ENCODE data around the gene USP40.
"Not testable (repeated sequence)": the region's sequence is repeated elsewhere in the genome, so short reads cannot be mapped to it uniquely, and the experiment has no call there.

The USP40 gene, protein sequence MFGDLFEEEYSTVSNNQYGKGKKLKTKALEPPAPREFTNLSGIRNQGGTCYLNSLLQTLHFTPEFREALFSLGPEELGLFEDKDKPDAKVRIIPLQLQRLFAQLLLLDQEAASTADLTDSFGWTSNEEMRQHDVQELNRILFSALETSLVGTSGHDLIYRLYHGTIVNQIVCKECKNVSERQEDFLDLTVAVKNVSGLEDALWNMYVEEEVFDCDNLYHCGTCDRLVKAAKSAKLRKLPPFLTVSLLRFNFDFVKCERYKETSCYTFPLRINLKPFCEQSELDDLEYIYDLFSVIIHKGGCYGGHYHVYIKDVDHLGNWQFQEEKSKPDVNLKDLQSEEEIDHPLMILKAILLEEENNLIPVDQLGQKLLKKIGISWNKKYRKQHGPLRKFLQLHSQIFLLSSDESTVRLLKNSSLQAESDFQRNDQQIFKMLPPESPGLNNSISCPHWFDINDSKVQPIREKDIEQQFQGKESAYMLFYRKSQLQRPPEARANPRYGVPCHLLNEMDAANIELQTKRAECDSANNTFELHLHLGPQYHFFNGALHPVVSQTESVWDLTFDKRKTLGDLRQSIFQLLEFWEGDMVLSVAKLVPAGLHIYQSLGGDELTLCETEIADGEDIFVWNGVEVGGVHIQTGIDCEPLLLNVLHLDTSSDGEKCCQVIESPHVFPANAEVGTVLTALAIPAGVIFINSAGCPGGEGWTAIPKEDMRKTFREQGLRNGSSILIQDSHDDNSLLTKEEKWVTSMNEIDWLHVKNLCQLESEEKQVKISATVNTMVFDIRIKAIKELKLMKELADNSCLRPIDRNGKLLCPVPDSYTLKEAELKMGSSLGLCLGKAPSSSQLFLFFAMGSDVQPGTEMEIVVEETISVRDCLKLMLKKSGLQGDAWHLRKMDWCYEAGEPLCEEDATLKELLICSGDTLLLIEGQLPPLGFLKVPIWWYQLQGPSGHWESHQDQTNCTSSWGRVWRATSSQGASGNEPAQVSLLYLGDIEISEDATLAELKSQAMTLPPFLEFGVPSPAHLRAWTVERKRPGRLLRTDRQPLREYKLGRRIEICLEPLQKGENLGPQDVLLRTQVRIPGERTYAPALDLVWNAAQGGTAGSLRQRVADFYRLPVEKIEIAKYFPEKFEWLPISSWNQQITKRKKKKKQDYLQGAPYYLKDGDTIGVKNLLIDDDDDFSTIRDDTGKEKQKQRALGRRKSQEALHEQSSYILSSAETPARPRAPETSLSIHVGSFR

DNA sequence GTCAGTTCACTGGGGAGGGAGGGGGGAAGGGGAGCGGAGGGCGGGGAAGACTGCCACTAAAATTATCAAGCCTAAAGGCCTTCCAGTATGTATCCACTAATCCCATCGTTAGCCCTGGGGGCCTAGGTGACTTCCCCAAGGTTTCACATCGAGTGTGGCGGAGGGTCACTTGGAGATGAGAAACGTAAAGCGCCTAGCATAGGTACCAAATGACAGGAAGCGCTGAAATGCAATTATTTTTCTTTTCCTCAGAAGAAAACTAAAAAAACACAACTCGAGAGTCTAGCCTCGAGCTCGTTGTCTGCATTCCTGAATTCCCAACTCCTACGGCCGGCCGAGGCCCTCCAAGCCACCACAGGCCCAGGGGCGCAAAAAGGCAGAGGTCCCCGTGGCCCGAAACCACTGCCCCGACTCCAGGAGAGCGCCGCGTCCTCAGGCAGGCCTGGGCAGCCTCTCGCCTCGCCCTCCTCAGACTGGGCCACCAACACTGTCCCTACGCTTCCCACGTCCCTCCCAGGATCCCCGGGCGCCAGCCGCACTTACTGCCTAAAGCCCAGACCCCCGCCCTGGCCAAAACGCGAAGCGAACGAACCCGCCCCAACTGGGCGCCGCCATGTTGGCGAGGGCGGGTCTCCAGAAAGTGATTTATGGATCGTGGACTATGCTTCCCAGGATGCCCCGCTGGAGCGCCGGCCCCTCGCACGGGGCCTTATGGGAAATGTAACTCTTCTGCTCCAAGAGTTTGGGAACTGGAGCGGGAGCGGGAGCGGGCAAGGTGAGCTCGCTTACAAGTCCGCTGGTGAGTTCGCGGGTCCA, at the start of gene USP40:
Gene USP40, minus strand, starts transcription at position 642 of the 816 bp plus-strand sequence. CDS start 1,228 bp downstream, outside the sequence.
- in situ Hi-C loops (cut with HindIII; ENCODE audit: low sequenced_read_pairs) = no loop called here

DNA sequence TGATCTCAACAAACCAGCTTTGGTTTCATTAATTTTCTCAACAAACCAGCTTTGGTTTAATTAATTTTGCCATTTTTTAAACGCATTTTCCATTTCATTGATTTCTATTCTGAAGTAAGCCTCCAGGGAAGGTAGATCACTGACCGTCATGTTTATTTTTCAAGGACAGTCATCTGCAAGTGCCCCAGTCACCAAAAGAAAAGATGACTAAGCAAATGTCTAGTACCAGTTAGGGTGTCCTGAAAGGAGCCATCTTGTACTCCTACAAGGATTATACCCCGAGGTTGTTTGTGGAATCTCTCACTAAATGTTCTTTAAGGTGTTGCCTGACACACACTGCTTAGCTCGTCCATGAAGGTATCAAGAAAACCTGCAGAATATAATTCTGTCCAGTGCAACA, 44.7 kb upstream of the USP40 start:
- in situ Hi-C loops (cut with HindIII; ENCODE audit: low sequenced_read_pairs) = no loop called here

DNA sequence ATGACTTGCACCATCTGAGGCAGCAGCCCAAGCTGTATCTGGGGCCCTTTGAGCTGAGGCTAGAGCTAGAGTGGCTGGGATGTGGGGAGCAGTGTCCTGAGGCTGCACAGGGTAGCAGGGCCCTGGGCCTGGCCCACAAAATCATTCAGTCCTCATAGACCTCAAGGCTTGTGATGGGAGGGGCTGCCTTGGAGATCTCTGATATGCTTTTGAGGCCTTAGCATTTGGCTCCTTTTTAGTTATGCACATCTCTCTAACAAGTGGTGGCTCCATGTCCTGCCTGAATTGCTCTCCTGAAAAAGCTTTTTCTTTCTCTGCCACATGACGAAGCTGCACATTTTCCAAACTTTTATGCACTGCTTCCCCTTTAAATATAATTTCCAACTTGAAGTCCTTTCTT, 39.1 kb upstream of the USP40 start:
- in situ Hi-C loops (cut with HindIII; ENCODE audit: low sequenced_read_pairs) = no loop called here

DNA sequence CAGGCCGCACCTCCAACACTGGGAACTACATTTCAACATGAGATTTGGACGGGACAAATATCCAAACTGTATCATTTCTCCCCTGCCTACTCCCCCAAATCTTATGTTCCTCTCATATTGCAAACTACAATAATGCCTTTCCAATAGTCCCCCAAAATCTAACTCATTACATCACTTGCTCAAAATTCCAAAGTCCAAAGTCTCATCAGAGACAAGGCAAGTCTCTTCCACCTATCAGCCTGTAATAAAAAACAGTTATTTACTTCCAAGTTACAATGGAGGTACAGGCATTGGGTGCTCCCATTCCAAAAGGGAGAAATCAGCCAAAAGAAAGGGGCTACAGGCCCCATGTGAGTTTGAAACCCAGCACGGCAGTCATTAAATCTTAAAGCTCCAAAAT, 38.2 kb upstream of the USP40 start:
- in situ Hi-C loops (cut with HindIII; ENCODE audit: low sequenced_read_pairs) = no loop called here

DNA sequence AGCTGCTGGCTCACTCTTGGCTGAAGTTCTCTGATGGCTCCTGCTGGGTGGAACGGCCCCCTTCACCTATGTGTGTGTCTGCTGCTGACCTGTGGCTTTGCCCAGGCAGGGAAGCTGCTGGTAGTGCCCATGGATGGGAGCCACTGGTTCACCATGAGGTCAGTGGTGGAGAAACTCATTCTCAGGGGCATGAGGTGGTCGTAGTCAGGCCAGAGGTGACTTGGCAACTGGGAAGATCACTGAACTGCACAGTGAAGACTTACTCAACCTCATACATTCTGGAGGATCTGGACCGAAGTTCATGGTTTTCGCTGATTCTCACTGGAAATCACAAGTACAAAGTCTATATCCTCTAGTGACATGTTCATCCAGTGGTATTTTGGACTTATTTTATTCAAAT, 36.9 kb upstream of the USP40 start:
- in situ Hi-C loops (cut with HindIII; ENCODE audit: low sequenced_read_pairs) = no loop called here

DNA sequence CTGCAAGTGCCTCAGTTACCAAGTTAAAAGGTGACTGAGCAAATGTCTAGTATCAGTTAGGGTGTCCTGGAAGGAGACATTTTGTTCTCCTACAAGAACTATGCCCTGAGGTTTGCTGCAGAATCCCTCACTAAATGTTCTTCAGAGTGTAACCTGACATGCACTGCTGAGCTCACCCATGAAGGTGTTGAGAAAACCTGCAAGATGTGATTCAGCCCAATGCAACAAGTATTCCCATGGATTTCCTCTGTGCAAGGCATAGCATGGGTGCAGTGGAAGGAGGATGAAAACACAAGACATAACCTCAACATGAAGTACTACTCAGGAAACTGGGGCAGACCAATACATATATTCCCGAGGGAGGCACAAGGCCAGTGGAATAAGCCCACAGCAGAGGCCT, 35.5 kb upstream of the USP40 start:
- in situ Hi-C loops (cut with HindIII; ENCODE audit: low sequenced_read_pairs) = no loop called here

DNA sequence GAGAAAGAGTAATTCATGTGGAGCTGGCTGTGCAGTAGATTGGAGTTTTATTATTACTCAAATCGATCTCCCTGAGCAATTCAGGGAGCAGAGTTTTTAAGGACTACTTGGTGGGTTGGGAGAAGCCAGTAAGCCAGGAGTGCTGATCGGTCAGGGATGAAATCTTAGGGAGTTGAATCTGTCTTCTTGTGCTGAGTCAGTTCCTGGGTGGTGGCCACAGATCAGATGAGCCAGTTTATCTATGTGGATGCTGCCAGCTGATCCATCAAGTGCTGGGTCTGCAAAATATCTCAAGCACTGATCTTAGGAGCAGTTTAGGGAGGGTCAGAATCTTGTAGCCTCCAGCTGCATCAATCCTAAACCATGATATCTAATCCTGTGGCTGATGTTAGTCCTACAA, 33.8 kb upstream of the USP40 start:
- in situ Hi-C loops (cut with HindIII; ENCODE audit: low sequenced_read_pairs) = no loop called here

DNA sequence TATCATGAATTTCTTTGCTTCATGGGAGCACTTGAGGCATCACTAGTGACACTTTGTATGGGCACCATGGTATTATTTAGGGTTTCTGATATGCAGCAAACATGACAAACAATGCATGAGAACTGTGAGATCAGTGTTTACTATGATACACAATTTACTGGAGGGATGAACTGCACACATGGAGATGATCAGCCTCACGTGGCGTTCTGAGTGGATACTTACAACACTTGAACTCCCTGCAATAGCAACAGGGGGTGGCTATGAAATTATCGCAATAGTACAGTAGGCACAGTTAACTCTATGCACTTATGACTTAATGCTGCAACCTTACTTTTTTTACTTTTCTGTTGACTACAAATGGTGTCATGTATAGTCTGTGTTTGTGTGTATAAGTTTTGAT, 32.4 kb upstream of the USP40 start:
- in situ Hi-C loops (cut with HindIII; ENCODE audit: low sequenced_read_pairs) = no loop called here

DNA sequence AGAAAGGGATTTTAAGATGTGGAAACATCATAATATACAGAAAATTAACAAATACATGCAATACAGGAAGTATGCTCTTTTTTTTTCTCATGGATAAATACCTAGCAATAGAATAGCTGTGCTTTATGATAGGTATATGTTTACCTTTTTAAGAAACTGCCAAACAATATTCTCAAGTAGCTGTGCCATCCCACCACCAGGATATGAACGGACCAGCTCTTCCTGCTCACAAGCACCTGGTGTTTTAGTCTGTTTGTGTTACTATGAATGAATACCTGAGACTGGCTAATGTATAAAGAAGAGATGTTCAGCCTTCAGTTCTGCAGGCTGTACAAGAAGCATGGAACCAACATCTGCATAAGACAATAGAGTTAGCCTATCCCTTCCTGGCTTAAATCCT, 30.9 kb upstream of the USP40 start:
- in situ Hi-C loops (cut with HindIII; ENCODE audit: low sequenced_read_pairs) = no loop called here

DNA sequence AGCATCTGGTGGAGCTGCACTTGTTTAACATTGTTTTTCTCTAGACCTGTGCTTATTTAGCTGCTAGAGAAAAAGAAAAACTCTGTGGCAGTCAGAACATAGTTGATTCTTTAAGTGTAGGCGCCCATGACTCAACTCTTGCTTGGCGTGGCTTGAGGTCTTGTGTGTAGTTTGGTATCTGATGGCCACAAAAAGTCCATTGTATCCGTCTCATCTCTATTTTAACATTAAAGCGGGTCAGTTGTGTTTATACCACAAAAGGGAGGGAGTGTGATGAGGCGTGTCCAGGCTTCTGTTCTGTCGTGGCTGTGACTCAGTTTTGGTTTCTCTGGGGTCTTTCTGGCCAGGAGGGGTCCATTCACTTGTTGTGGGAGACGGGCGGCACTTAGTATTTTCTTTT, 26.6 kb upstream of the USP40 start:
- in situ Hi-C loops (cut with HindIII; ENCODE audit: low sequenced_read_pairs) = no loop called here

DNA sequence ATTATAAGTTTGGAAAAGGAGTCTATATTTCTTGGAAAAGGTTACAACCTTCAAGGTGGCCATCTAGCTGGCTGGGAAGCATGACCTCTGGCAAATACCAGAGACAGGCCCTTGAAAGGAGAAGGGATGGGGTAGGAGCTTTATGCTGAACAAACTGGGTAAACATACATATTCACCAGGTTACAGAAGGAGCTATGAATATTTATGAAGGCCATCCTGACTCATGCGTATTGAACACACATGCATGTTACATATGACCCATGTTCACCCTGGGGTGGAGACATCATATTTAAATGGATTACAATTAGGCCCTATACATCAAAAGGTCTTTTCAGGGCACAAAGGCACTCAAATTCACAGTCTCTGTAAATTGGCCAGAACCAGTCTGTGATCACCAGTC, 26.1 kb upstream of the USP40 start:
- in situ Hi-C loops (cut with HindIII; ENCODE audit: low sequenced_read_pairs) = not testable (repeated sequence)

DNA sequence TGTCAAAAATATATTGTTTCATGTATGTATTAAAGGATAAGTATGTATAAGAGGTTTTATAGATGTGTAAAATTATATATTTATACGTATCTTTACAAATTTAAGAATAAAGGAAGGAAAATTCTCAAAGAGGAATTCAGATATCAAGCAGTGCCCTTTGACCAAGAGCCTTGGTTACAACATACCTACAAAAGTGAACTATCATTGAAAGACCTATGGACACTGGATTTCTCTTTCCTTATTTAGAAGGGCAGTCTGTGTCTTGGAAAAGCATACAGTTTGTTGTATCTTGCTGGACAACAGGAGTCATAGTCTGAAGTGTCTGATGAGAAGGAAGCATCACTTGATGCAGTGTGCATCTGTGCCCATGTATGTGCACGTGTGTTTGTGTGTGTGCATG, 21.8 kb upstream of the USP40 start:
- in situ Hi-C loops (cut with HindIII; ENCODE audit: low sequenced_read_pairs) = no loop called here

DNA sequence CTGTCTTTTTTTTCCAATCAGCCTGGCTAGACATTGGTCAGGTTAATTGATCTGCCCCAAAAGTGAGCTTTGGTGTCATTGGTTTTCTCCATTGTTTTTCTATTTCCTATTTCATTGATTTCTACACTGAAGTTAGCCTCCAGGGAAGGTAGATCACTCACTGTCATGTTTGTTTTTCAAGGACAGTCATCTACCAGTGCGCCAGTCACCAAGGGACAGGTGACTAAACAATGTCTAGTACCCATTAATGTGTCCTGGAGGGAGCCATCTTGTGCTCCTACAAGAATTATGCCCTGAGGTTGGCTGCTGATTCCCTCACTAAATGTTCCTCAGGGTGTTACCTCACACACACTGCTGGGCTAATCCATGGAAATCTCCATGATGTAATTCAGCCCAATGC, 17.6 kb upstream of the USP40 start:
- in situ Hi-C loops (cut with HindIII; ENCODE audit: low sequenced_read_pairs) = no loop called here

DNA sequence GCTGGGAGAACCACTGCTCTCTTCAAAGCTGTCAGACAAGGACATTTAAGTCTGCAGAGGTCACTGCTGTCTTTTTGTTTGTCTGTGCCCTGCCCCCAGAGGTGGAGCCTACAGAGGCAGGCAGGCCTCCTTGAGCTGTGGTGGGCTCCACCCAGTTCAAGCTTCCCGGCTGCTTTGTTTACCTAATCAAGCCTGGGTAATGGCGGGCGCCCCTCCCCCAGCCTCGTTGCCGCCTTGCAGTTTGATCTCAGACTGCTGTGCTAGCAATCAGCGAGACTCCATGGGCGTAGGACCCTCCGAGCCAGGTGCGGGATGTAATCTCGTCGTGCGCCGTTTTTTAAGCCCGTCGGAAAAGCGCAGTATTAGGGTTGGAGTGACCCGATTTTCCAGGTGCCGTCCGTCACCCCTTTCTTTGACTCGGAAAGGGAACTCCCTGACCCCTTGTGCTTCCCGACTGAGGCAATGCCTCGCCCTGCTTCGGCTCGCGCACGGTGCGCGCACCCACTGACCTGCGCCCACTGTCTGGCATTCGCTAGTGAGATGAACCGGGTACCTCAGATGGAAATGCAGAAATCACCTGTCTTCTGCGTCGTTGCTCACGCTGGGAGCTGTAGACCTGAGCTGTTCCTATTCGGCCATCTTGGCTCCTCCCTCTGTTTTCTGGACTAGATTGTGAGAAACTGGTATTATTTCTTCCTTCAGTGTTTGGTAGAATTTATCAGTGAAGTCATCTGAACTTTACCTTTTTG, 16.8 kb upstream of the USP40 start:
- in situ Hi-C loops (cut with HindIII; ENCODE audit: low sequenced_read_pairs) = not testable (repeated sequence)

DNA sequence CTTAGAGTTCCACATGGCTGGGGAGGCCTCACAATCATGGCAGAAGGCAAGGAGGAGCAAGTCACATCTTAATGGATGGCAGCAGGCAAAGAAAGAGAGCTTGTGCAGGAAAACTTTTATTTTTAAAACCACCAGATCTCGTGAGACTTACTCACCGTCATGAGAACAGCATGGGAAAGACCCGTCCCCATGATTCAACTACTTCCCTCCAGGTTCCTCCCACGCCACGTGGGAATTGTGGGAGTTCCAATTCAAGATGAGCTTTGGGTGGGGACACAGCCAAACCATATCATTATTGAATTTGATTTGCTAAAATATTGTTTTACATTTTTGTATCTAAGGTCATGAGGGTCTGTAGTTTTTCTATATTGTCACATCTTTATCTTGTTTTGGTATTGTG, 10.8 kb upstream of the USP40 start:
- in situ Hi-C loops (cut with HindIII; ENCODE audit: low sequenced_read_pairs) = not testable (repeated sequence)

DNA sequence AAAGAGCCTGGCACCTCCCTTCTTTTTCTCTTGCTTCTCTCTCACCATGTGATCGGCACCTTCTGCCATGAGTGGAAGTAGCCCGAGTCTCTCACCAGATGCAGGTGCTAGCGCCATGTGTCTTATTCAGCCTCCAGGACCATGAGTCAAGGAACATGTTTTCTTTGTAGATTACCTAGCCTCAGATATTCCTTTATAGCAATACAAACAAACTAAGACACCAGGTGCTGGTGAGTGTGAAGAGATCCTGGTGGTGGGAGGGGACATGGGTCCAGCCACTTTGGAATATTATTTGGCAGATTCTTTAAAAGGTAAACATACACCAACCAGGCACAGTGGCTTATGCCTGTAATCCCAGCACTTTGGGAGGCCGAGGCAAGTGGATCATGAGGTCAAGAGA, 5.9 kb upstream of the USP40 start:
- in situ Hi-C loops (cut with HindIII; ENCODE audit: low sequenced_read_pairs) = no loop called here

DNA sequence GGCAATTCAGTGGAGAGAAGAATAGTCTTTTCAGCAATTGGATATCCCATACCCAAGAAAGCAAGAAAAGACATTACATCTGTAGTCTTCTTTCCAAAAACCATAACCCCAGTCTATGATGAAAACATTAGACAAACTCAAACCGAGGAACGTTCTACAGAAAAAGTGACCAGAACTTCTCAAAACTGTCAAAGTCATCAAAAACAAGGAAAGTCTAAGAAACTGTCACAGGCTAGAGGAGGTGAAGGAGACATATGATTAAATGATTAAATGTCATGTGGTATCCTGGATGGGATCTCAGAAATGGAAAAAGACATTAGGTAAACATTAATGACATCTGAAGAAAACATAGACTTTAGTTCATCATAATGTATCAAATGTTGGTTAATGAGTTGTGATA, 4.9 kb upstream of the USP40 start:
- in situ Hi-C loops (cut with HindIII; ENCODE audit: low sequenced_read_pairs) = no loop called here

DNA sequence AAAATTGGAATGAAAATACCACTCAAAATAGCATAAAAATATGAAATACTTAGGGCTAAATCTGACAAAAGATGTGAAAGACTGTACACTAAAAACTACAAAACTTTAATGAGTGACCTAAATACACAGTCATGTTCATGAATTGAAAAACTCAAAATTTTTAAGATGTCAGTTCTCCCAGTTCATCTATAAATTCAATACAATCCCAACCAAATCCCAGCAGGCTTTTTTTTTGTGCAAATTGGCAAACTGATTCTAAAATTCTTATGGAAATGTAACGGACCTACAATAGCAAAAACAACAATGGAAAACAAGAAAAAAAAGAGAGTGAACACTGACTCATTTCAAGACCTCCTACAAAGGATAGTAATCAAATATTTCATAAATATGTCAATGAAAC, 4.4 kb upstream of the USP40 start:
- in situ Hi-C loops (cut with HindIII; ENCODE audit: low sequenced_read_pairs) = no loop called here

DNA sequence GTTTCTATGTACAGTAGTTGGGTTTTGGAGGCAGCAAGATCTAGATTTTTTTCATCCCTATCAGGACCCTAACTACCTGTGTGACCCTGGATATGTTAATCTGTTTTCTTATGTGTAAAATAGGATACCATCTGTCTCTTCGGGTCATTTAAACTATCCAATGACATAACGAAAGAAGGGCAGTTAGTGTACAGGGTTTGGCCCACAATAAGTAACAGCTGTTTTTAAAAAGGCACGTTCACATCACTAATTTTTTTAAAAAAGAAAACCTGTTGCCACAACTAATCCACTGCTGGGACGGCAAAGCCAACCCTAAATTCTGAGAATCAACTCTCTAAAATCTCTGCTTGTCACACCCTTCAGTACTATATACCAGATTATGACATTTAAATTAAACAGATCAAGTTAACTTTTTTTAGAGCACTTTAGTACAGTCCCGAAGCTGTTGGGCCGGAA, 869 bp downstream of the USP40 start:
- in situ Hi-C loops (cut with HindIII; ENCODE audit: low sequenced_read_pairs) = no loop called here
